ES-I3 (cell line): ENCODE measurements around the gene CTNNA2.

Experiments used
- H3K36me3 ChIP-seq: 2 replicates; pipeline ENCODE4 v1.6.1; 2013; ENCODE audit warnings: mild to moderate bottlenecking, low read length, control low read depth, moderate library complexity; ENCODE audit not compliant: insufficient read depth
- H3K4me1 ChIP-seq: 2 replicates; pipeline ENCODE4 v1.6.1; 2013; ENCODE audit warnings: mild to moderate bottlenecking, control low read depth, low read length; ENCODE audit not compliant: insufficient read depth
- H3K9ac ChIP-seq: 2 replicates; pipeline ENCODE4 v1.6.1; 2013; ENCODE audit warnings: low read depth, mild to moderate bottlenecking, low read length, moderate library complexity
- H3K9me3 ChIP-seq: 2 replicates; pipeline ENCODE4 v1.6.1; 2013; ENCODE audit warnings: mild to moderate bottlenecking, low read length, moderate library complexity; ENCODE audit not compliant: control insufficient read depth, insufficient read depth

CTNNA2 gene

DNA sequence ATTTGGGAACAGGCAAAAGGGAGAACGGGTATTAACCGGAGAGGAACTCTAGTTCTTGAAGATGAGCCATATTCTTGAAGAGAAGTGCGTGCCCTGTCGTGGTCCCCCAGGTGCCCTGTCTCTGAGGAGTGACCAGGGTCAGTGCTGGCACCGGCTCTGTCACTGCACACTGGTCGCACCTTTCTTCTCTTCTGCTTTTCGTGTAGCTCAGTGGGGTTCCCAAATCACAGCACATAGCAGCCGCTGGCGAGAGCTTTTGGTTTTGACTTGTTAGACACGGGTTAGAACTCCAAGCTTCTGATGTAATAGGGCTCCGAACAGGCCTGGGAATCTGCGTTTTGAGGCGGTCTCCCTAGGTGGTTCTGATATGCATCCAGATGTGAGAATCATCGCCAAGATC is 810.1 kb downstream of the CTNNA2 start:
- no peaks in the 10 kb centered on the region for H3K9me3 ChIP-seq
- peak overlapping the region; percentile 39; the same call in 1 of the 2 replicates for H3K9ac ChIP-seq
- peaks cover 23% of the 10 kb centered on the region for H3K4me1 ChIP-seq
- H3K36me3 ChIP-seq: no peaks in the 10 kb centered on the region

DNA sequence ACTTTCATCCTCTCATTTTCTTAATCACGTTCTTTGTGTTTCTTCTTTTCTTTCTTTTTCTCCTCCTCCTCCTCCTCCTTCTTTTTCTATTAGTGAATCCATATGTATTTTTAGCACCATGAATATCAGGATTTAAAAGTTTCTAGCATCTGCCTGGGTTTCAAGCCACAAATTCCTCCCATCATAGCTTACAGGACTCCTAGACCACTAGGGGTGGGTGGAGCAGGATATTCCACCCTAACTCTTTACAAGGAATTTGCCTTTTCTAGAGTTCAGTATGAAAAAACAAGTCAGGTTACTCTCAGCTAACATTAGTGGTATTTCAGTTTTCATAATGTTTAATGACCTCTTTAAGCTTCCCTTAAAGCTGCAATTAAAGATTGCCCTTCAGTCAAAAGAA is 810.8 kb downstream of the CTNNA2 start:
- Histone ChIP-seq H3K9me3 (no peaks in the 10 kb centered on the region), H3K9ac (no peak overlapping the region), H3K36me3 (no peaks in the 10 kb centered on the region), H3K4me1 (peaks cover 23% of the 10 kb centered on the region)

DNA sequence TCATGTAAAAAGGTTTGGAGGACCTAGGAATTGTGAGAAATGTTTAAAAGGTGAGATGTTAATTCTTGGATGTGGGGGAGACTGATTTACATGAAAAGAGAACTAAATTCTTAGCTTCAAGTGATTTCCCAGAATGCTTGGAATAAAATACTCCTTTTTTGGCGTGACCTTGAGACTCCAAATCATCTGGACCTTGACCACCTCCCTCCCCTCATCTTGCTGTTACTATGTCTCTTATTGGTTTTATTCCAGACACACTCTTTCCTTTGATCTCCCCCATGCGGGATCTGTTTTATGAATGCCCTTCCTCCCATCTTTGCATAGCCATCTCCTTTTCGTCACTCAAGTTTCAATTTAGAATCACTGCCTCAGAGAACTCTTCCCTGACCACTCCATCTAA is 811.7 kb downstream of the CTNNA2 start:
- Histone ChIP-seq H3K36me3 (no peaks in the 10 kb centered on the region), H3K9ac (no peak overlapping the region), H3K9me3 (no peaks in the 10 kb centered on the region), H3K4me1 (peaks cover 23% of the 10 kb centered on the region)

DNA sequence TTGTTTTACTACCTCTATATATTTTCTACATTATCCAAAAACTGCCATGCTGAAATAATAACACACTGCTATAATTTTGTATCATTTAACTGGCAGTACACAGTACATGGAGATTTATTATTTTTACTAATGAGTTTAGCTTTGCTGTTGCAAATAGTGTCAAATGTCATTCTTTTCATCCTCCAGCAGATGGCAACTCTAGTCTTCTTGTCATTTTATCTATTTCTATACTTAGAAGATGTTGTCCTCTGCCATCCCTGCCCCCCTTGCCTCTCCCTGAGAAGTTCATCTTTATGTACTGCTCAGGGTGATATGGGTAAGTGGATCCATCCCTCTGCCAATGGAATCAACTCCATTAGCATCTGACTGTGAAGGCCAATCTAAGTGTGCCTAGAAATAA is 813.4 kb downstream of the CTNNA2 start:
- no peak overlapping the region for H3K9ac ChIP-seq

DNA sequence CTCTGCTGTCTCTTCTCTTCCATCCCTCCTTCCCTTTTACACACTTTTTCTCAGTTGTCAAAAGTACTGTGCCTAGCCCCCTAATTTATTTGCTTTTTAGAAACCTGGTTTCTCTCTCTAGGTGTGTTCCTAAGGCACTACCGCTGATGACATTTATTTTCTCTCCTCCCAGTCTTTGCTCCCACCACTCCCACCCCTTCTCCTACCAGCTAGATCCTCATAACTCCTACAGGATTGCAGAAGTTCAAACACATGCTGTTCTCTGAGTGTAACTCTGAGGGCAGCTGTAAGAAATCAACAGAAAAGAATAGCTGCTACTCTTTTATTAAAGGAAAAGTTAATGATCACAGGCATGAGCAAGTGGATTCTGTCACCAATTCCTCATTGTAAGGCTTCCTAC is 814.0 kb downstream of the CTNNA2 start:
- no peaks in the 10 kb centered on the region for H3K36me3 ChIP-seq
- no peak overlapping the region for H3K9ac ChIP-seq
- peaks cover 23% of the 10 kb centered on the region for H3K4me1 ChIP-seq
- H3K9me3 ChIP-seq: no peaks in the 10 kb centered on the region

More for the DNA sequence above, 813.4 kb downstream of the CTNNA2 start:
- H3K4me1 ChIP-seq: peaks cover 23% of the 10 kb centered on the region
- H3K9me3 ChIP-seq: no peaks in the 10 kb centered on the region
- no peaks in the 10 kb centered on the region for H3K36me3 ChIP-seq

DNA sequence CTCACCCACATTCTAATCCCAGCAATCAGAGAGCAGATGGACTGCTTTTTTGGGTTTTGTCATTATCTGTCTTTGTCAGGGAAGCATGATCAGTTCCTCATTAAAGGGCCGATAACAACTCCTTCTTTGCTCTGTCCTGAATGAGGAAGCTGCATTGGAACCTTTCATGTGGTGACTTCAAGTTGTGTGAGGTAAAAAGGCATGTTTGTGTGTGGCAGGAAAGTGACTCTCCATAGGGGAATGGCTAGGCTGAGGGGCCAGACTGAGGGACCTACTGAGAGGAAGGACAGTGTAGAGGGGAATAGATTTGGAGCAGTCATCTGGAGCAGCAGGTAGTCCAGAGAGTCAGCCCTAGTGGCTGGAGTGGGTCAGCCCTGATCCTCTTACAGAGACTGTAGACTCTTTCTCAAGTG is 815.3 kb downstream of the CTNNA2 start:
- Histone ChIP-seq H3K4me1 (peaks cover 23% of the 10 kb centered on the region; the same call in 1 of the 2 replicates), H3K36me3 (no peaks in the 10 kb centered on the region), H3K9ac (no peak overlapping the region), H3K9me3 (no peaks in the 10 kb centered on the region)

DNA sequence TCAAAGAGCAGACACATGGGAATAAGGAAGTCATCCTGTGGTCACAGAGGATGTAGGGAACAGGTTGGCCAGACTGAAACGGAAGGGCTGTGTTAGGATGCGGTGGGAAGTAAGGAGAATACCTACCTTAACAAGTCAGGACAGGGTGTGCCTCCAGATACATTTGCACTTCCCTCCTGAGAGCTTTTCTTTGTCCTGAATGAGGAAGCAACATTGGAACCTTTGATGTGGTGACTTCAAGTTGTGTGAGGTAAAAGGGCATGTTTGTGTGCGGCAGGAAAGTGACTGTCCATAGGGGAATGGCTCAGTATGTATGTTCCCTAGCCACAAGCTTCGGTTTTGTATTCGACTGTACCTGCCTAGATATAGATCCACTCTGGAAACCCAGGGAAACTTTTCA is 816.6 kb downstream of the CTNNA2 start:
- no peaks in the 10 kb centered on the region for H3K36me3 ChIP-seq

DNA sequence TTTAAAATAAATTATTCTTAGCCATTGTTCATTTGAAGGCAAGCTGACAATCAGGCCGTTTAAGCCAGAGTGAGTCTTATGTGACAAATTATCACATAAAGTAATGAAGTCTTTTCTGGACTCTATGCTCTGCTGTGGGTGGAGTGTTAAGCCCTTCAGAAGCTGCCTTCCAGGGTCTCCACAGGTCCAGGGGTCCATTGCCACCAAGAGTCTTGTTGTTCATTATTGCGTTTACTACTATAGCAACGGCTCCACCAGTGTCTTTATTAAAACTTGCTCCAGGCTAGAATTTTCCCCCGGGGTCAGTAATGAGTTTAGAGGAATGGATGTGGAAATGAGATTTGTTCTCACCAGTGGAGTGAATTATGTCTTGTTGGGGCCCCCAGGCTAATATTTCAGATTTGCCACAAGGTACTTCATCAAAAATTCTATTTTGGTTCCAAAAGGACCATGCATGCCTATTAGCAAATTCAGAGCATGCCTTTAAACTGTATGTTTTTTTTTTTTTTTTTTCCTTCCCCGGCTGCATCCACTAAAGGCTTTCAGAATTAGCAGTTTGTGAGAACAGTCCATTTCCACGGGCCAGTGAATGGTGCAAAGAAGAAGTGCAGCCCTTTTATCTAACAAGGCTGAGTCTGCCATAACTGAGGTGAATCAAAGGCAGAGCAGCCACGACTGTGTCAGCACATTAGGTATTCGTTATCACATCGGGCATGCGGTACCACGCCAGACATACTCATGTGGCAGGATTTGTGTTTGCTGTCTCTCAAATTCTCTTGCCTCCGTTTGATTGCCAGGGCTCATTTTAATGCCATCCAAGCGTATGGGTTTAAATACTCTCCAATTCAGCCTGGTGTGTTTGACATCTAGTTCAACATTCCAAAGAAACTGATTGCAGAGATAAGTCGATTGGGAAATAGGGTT is 817.9 kb downstream of the CTNNA2 start:
- Histone ChIP-seq H3K36me3 (no peaks in the 10 kb centered on the region), H3K4me1 (no peaks in the 10 kb centered on the region; the same call in 1 of the 2 replicates), H3K9ac (no peak overlapping the region), H3K9me3 (no peaks in the 10 kb centered on the region)

More for the DNA sequence above, 816.6 kb downstream of the CTNNA2 start:
- Histone ChIP-seq H3K9me3 (no peaks in the 10 kb centered on the region), H3K9ac (no peak overlapping the region), H3K4me1 (peaks cover 13% of the 10 kb centered on the region; the same call in 1 of the 2 replicates)

DNA sequence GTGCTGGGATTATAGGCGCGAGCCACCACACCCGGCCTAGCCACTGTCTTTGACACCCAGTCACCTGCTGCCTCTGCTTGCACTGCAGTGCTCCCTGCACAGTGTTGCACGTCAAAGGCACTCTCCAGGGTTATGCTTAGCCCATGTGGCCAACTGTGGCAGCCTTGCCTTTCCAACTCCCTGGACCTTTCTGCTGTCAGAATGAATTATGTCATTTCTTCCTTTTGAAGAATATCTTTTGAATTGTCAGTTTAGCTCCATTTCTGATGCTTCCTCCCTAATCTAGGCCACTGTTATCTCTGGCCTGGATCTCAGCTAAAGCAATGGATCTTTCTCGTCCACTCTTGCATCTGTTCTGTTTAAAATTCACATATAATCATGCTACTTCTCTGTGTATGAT is 821.0 kb downstream of the CTNNA2 start:
- Histone ChIP-seq H3K4me1 (no peaks in the 10 kb centered on the region; the same call in 1 of the 2 replicates), H3K36me3 (no peaks in the 10 kb centered on the region), H3K9ac (no peak overlapping the region), H3K9me3 (no peaks in the 10 kb centered on the region)

DNA sequence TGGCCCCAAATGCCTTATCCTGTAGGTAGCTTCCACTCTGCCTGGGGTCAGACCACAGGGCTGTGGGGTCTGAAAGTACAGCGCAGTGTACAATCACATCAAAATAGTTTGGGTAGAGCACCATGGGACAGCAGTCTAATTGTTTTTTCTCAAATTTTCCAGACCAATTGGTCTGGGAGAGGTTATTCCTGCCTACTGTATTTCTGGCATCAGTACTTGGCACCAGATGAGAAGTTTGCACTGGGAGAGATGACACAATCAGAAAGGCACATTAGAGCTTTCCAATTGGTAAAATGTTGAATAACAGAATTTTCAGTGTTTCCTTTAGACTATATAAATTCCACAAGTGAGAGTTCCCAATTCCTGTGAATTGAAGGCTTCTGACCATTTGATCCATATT is 822.6 kb downstream of the CTNNA2 start:
- no peaks in the 10 kb centered on the region for H3K36me3 ChIP-seq
- H3K9ac ChIP-seq: no peak overlapping the region
- H3K9me3 ChIP-seq: no peaks in the 10 kb centered on the region
- no peaks in the 10 kb centered on the region for H3K4me1 ChIP-seq

DNA sequence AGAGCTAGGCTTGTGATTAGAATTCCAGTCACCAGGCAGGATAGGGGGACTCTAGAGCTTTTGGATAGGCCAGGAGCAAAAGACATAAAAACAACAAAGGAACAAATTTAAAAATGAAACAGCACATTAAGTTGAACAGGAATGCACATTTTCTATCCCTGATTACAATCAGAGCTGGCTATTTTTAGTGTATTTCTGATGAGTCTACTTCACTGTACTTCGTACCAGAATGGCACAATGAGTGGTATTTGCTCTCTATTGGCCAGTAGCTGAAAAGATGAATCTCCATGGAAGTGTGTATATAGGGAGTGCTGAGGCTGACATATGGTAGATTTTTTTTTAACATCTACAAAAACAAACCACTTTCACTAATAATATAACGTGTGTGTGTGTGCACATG is 825.9 kb downstream of the CTNNA2 start:
- H3K9ac ChIP-seq: no peak overlapping the region
- H3K4me1 ChIP-seq: no peaks in the 10 kb centered on the region
- no peaks in the 10 kb centered on the region for H3K36me3 ChIP-seq
- no peaks in the 10 kb centered on the region for H3K9me3 ChIP-seq

DNA sequence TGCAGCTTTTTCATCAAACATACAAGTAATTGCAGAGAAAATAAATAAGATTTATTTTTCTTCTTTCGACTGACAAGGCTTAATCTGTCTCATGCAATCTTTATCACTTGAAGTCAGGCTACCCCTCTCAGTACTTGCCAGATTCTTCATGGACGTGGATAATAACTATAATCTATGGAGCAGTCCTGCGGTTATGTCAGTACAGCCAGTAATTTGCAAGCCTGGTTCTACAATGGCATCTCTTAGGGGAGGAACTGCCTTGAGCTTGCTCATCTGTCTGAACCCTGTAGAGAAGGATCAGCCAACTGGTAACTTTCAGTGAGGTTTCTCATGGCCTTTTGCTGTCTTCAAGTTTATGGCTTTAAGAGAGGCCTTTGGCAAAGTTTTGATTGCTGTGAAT is 827.2 kb downstream of the CTNNA2 start:
- Histone ChIP-seq H3K9ac (no peak overlapping the region), H3K4me1 (no peaks in the 10 kb centered on the region), H3K9me3 (no peaks in the 10 kb centered on the region), H3K36me3 (no peaks in the 10 kb centered on the region)

DNA sequence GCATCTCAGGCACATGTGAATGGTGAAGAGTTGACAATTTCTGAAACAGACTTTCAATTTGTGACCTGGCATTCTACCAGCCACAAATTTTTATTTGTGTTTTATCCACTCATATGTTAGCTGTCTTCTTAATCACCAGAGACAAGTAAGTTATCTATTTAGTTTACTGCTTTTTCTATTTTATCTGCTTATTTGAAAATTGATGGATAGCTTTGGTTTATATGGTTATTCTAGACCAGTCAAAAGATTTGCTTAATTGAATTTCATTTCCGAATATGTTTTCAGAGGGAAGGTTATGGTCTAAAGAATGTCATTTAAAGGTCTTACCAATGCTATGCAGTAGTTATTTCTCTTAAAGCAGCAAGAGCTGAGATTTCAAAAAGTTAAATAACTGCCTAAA is 835.2 kb downstream of the CTNNA2 start:
- Histone ChIP-seq H3K36me3 (no peaks in the 10 kb centered on the region), H3K4me1 (peaks cover 10% of the 10 kb centered on the region), H3K9me3 (no peaks in the 10 kb centered on the region), H3K9ac (no peak overlapping the region)

DNA sequence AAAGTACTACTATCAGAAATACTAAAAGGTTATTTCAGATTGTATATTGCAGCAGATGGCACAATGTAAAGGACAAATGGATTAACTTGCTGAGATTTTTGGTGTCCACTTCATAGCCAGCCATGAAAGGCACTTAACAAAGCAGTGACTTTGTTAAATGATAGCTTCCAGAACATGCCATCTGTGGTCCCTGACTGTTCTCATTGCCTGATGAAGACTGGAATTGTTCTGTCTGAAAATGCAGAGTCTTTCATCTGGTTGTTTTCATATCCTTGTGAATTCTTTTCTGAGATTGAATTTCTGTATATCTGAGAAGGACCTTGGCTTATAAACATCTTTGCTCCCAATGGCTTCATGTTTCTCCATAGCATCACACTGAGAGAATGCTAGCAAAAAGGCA is 836.1 kb downstream of the CTNNA2 start:
- Histone ChIP-seq H3K9ac (no peak overlapping the region), H3K9me3 (no peaks in the 10 kb centered on the region), H3K36me3 (no peaks in the 10 kb centered on the region), H3K4me1 (peaks cover 10% of the 10 kb centered on the region)

DNA sequence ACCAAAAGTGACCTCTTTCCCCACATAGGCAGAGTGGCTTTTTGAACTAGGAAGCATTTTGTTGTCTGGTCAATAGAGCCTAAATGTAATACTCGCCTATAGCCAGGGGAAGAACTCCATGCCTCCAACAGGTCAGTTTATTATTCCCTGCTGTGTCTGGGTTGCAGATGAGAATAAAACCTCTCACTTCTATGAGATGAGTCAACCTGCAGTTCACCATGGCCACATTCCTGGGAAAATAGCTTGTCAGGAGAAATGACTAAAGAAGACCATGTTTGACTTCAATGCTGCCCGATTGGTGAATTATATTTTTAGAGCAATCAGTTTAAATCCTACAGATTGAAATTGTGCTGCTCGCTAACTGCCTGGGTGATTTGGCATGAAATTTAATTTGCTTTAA is 838.4 kb downstream of the CTNNA2 start:
- Histone ChIP-seq H3K4me1 (peaks cover 10% of the 10 kb centered on the region), H3K9me3 (no peaks in the 10 kb centered on the region), H3K9ac (no peak overlapping the region), H3K36me3 (no peaks in the 10 kb centered on the region)
